Stimulated activated effector memory CD8-positive, alpha-beta T cell treated with anti-CD3 and anti-CD28 coated beads, Interleukin-12 subunit alpha, Interleukin-12 subunit beta, amount 100 ng/mL, for 72 hours (primary cell): ENCODE measurements around the gene ULK4.

Experiments
- ATAC-seq: fragments of 150-1000 bp; cut with Tn5 transposase; 2 replicates; pipeline ENCODE4 v1.10.0; 2021
- DNase-seq, 2 donors: peaks; one replicate each; pipeline ENCODE4 v3.0.0; 2021 to 2022; ENCODE audit warnings: low spot score in 2 of 2
- H3K27ac Mint-ChIP-seq: one replicate; pipeline ENCODE4 v1.8.0; 2022; ENCODE audit warnings: mild to moderate bottlenecking, mixed read lengths
- H3K36me3 Mint-ChIP-seq: one replicate; pipeline ENCODE4 v1.8.0; 2022; ENCODE audit warnings: mild to moderate bottlenecking, mixed read lengths
- H3K4me1 Mint-ChIP-seq: one replicate; pipeline ENCODE4 v1.8.0; 2022; ENCODE audit warnings: mixed read lengths
- H3K4me3 Mint-ChIP-seq: one replicate; pipeline ENCODE4 v1.8.0; 2022; ENCODE audit warnings: mild to moderate bottlenecking, mixed read lengths
- H3K9me3 Mint-ChIP-seq: one replicate; pipeline ENCODE4 v1.8.0; 2022; ENCODE audit warnings: mixed read lengths

Gene ULK4

DNA sequence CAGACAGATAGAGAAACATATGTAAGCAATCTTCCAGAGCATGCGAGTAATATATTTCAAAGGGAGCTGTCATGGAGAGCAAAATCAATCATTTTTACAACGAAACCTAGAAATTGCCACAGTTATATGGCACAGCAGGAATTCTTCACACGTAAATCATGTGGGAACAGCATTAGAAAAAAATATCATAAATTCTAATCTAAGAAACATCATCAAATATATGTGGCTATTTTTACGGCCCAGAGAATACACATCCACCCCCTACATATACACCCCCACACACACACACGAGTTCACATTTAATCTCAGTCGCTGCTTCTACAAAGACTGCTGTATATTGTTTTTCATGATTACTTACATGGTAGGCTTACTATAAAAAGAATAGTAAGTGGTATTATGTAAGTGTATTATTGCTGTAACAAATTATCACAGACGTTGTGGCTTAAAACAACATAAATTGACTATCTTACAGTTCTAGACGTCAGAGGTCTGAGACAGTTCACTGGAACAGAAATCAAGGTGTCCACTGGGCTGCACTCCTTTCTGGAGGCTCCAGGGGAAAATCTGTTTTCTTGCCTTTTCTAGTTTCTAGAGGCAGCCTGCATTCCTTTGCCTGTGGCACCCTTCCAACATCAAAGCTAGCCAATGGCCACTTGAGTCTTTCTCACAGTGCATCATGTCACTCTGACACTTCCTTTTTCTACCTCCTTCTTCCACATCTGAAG lies 363.3 kb downstream of the ULK4 start:
- Mint-ChIP-seq H3K4me1 (peaks cover 7% of the 10 kb centered on the region), H3K9me3 (no peaks in the 10 kb centered on the region), H3K27ac (no peak overlapping the region), H3K4me3 (no peak overlapping the region), H3K36me3 (no peaks in the 10 kb centered on the region)
- ATAC-seq (no peak), DNase-seq (no peak)

DNA sequence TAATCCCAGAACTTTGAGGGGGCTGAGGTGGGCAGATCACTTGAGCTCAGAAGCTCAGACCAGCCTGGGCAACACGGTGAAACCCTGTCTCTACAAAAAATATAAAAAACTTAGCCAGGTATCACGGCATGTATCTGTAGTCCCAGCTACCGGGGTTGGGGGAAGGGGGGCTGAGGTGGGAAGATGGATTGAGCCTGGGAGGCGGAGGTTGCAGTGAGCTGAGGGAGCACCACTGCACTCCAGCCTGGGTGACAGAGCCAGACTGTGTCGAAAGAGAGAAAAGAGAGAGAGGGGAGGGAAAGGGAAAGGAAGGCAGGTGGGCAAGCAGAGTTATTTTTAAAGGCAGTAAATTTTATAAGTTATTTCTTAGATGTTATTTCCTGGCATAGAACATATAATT lies 368.1 kb downstream of the ULK4 start:
- H3K36me3 Mint-ChIP-seq: no peaks in the 10 kb centered on the region

DNA sequence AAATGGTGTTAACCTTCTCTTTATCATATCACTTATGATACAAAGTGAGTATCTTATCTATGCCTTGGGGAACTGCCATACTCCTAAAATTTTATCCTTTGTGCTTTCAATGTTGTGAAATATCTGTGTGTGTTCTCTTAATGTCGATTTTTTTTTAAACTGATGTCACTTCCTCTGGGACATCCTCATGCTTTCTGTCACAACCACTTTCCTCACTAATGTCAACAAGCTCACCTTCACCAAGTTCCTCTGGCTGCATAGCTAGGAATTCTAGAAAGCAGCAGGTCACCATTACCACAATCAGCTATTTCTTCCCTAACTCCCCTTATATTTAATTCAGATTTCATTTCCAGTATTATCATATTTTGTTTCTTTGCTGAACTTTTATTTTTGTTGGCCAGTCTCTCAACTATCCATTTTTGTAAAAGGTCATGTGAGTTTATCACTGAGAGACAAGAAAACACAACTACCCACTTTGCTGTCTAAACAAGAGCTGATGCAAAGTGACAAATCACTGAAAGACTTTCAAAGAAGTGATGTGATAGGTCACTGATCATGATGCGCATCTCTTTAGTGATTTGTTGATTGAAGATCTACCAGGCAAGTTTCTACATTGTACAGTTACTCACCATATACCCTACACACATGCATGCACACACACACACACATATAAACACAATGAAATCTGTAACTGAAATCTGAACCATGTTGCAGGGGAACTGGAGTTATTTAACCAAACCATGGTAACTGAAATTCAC lies 369.0 kb downstream of the ULK4 start:
- H3K4me1 Mint-ChIP-seq: peaks cover 7% of the 10 kb centered on the region
- no peak overlapping the region for H3K27ac Mint-ChIP-seq
- no peak overlapping the region for H3K4me3 Mint-ChIP-seq
- DNase-seq (no peak), ATAC-seq (no peak)
- no peaks in the 10 kb centered on the region for H3K9me3 Mint-ChIP-seq
- H3K36me3 Mint-ChIP-seq: no peaks in the 10 kb centered on the region

More for the DNA sequence above, 368.1 kb downstream of the ULK4 start:
- no peak overlapping the region for H3K4me3 Mint-ChIP-seq
- no peak overlapping the region for H3K27ac Mint-ChIP-seq
- no peak for DNase-seq
- no peaks in the 10 kb centered on the region for H3K9me3 Mint-ChIP-seq
- H3K4me1 Mint-ChIP-seq: peaks cover 7% of the 10 kb centered on the region
- no peak for ATAC-seq

DNA sequence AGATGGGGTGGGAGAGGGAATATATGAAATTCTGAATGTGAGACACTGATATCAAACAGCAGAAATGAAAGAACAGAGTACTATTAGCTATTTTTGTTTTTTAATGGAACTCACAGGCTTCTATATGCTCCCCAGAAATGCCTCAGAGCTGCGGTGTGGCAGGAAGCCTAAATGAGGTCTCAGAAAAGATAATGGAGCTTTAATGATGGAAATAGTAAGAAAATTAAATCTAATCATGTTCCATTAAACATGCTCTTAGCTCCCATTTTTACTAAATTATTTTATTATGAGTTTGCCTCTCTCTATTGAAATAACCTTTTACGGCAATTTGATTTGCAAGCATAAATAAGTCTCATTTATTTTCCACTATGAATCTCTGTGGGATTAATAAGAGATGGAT lies 378.9 kb downstream of the ULK4 start:
- Mint-ChIP-seq H3K27ac (no peak overlapping the region), H3K9me3 (no peaks in the 10 kb centered on the region), H3K4me1 (no peaks in the 10 kb centered on the region), H3K4me3 (no peak overlapping the region), H3K36me3 (no peaks in the 10 kb centered on the region)
- DNase-seq (no peak), ATAC-seq (no peak)

DNA sequence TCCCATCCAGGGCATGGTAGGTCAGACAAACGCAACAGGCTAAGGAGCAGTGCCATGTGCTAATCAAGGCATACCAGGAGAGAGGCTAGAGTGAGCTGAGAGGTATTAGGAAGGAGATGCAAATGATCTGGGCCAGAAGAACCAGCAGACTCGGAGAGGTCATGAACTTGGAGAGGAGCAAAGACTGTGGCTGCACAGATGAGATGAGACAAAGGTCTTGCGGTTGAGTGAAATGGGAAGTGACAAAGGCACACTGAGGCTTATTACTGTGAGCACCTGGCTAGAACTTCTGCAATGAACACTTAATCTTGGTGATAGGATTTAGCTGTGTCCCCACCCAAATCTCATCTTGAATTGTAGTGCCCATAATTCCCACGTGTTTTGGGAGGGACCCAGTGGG lies 380.2 kb downstream of the ULK4 start:
- no peak overlapping the region for H3K27ac Mint-ChIP-seq
- H3K4me1 Mint-ChIP-seq: no peaks in the 10 kb centered on the region
- ATAC-seq: no peak
- no peaks in the 10 kb centered on the region for H3K36me3 Mint-ChIP-seq
- no peak for DNase-seq
- no peaks in the 10 kb centered on the region for H3K9me3 Mint-ChIP-seq
- H3K4me3 Mint-ChIP-seq: no peak overlapping the region

DNA sequence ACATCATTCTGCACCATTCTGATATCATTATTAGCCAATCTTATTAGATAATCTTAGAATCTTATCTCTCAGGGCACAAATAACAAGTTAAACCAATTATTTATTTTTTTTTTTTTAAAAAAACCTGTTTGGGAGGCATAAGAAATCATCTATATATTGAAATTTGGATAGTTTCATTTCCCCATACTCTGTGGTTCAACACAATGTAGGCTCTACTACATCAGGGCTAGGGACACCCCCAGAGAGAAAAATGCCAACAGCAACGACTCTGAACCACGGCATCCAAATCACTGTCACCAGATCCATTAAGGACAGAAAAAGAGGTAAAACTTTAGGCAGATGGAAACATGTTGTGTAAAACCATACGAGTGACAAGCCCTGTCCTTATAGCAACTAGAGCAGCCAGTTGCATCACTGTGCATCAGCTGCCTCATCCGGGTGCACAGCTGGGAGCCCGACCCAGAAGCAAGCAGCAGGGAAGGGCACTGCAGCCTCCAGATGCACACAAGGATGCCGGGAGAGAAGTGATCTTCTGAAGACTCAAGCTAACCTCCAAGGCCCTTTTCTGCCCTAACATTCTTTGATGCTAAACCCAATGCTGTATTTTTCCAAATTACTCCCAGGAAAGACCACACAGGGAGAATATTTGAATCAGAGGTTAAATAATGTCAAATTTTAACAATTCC lies 381.5 kb downstream of the ULK4 start:
- Mint-ChIP-seq H3K36me3 (no peaks in the 10 kb centered on the region), H3K4me3 (no peak overlapping the region), H3K9me3 (no peaks in the 10 kb centered on the region), H3K4me1 (no peaks in the 10 kb centered on the region), H3K27ac (no peak overlapping the region)
- ATAC-seq (no peak), DNase-seq (no peak)

DNA sequence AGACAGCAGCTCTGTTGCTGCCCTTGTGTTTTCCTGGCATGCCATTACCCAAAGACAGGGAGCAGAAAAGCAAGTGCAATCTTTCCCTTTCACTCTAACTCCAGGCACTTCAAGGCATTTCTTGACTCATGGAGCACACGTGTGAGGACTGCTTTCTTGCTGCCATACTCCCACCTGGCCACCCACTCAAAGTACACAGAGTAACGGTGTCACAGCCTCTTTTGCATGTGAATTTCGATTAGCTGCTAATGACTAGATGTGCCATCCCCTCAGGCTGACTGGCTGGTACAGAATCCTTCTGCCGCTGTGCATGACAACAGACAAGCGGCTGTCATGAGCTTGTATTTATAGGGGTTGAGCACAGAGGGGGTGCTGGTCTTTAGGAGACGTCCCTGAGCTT lies 382.0 kb downstream of the ULK4 start:
- ATAC-seq: no peak
- no peaks in the 10 kb centered on the region for H3K9me3 Mint-ChIP-seq
- H3K27ac Mint-ChIP-seq: no peak overlapping the region
- H3K4me3 Mint-ChIP-seq: no peak overlapping the region
- H3K4me1 Mint-ChIP-seq: no peaks in the 10 kb centered on the region
- DNase-seq: no peak
- H3K36me3 Mint-ChIP-seq: no peaks in the 10 kb centered on the region

DNA sequence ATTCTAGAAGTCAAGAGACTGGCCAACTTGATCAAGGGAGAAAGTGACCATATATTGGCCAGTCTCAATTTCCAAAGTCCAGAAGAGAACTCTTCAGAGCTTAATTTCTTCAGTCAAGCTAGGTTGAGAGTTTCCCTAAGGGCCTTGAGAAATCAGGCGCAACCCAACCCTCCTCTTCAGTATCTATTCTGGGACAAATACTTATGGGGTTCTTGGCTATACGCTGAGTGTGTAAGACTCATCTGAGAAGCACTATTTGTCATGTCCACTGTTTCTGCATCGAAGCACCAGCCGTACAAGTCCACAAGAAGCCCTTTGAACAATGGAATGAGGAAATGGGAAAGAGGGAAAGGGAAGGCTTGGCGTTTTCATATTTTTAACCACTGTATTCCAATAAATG lies 383.1 kb downstream of the ULK4 start:
- Mint-ChIP-seq H3K27ac (no peak overlapping the region), H3K4me3 (no peak overlapping the region), H3K9me3 (no peaks in the 10 kb centered on the region), H3K4me1 (peaks cover 6% of the 10 kb centered on the region), H3K36me3 (no peaks in the 10 kb centered on the region)
- DNase-seq (no peak), ATAC-seq (no peak)

DNA sequence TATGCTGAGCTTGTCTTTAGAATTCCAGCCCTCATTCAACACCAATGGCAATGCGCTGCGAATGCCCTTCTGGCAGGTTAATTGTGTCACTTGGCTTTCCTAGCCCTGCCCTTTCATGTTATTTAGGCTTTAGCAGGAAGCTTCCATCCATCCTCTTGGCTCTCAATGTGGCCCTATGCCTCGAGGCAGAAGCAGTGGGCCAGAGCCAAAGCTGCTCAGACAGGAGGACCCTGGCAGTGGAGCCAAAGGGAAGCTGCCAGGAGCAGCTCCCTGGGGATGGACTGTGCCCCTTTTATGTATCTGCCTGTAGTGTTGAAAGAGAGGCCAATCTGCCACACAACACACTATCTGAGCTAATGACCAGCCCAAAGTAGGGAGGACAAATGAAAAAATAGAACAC lies 386.2 kb downstream of the ULK4 start:
- H3K36me3 Mint-ChIP-seq: no peaks in the 10 kb centered on the region
- DNase-seq (no peak), ATAC-seq (no peak)
- H3K27ac Mint-ChIP-seq: no peak overlapping the region
- H3K9me3 Mint-ChIP-seq: no peaks in the 10 kb centered on the region
- H3K4me3 Mint-ChIP-seq: no peak overlapping the region
- peaks cover 6% of the 10 kb centered on the region for H3K4me1 Mint-ChIP-seq

DNA sequence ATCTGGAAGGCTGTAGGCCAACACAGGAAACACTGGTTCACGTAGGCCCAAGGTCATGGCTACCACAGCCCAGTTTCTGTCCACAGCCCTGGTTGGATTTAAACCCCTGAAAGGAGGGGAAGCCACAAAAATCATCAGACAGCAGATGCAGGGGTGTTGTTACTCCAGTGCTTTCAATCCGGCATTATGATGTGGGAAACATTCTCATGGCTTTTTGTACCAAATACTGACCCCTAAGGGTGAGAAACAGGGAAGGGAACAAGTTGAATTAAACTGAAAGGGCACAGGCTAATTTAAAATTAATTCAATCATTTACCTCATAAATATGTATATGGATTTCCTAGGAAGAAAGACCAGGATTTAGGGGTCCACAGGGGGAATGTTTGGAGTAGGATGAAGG lies 387.0 kb downstream of the ULK4 start:
- Mint-ChIP-seq H3K9me3 (no peaks in the 10 kb centered on the region), H3K4me3 (no peak overlapping the region), H3K36me3 (no peaks in the 10 kb centered on the region), H3K4me1 (peaks cover 6% of the 10 kb centered on the region), H3K27ac (no peak overlapping the region)
- ATAC-seq (no peak), DNase-seq (no peak)

DNA sequence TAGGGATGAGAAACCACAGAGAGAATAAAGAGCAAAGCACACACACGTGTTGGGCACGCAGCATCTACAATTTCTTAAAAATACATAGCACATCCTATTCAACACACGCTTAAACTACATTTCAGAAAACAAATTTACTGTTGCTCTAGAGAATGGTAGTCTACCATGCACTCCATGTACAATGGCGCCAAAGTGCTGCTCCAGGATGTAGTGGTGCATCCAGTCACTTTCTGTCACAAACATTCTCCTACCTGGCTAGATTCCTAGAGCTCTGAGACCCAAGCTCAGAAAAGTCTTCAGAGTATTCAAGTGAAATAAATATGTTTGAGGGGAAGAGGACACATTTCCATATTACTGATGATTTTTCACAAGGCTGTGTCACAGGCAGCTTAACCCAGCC lies 388.3 kb downstream of the ULK4 start:
- Mint-ChIP-seq H3K4me1 (peaks cover 6% of the 10 kb centered on the region), H3K27ac (no peak overlapping the region)

DNA sequence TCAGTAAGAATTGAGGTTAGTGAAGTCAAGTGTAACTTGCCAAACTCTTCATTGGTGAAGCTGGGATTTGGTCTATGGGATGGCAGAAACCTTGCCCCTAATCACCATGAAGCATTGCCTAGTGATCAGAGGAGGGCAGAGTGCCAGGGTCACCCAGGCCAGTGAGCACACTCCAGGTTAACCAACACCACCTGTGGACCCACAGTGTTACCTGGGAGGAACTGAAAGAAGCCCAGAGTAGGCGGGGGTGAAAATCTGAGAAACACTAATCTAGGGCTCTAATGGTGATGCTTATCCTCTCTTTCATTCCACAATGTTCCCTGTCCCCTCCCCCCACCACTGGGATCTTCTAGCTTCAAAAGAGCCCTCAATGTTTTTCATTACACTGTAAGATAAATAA lies 389.8 kb downstream of the ULK4 start:
- no peak for DNase-seq
- Mint-ChIP-seq H3K4me3 (no peak overlapping the region), H3K9me3 (no peaks in the 10 kb centered on the region), H3K36me3 (no peaks in the 10 kb centered on the region), H3K27ac (no peak overlapping the region), H3K4me1 (peaks cover 6% of the 10 kb centered on the region)
- no peak for ATAC-seq

More for the DNA sequence above, 388.3 kb downstream of the ULK4 start:
- no peak for DNase-seq
- no peaks in the 10 kb centered on the region for H3K36me3 Mint-ChIP-seq
- no peak for ATAC-seq
- no peak overlapping the region for H3K4me3 Mint-ChIP-seq
- H3K9me3 Mint-ChIP-seq: no peaks in the 10 kb centered on the region

DNA sequence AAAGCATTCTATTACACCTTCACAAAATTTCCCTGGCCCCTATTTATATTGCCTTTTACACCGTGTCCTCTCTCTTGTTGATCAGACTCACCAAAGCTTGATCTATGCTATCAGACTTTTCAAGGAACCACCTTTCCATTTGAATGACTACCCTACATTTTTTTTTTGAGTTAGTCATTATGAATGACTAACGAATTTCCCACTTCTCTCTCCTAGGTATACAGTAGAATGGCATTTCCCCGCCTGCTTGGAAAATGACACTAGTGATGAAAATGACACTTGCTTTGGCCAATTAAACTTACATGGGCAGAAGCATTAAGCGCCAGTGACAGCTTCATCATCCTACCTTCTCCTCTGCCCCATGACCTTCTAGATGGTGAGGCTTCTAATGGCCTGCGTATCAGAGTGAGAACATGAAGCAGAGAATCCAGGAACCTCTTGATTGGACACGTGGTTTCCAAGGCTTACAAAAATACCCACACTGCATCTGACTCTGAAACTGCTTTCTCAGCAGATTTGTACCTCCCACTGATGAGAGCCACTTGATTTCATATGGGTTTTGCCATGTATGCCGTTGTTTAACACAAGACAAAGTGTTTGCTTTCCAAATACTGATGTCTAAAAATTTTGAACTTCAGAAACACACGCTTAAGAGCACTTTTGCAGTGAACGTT lies 392.1 kb downstream of the ULK4 start:
- Mint-ChIP-seq H3K36me3 (no peaks in the 10 kb centered on the region), H3K4me1 (peaks cover 6% of the 10 kb centered on the region), H3K27ac (no peak overlapping the region), H3K4me3 (no peak overlapping the region), H3K9me3 (no peaks in the 10 kb centered on the region)
- no peak for ATAC-seq
- no peak for DNase-seq

DNA sequence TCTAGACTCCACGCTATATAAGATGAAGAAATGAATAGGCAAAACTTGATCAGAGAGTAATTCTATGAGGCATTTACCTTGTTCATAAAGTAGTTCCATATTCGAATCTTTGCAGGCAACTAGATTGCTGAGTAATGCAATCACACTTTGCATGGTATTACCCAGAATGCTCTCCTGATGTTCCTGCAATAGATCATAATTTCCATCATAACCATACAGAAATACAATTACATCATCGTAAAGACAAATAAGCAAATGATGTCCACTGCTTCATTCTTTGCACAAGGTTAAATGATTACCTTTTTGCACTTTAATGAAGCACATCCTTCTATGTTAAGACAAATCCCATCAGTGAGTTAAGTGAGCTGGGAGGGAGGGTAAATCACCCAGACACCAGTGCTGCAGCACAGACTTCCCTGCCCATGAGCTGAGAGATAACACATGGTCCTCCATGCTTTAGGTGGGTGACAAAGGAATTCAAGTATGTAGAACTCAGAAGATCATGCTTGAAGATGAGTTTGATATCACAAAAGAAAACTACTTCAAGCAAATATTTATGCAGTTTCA lies 395.9 kb downstream of the ULK4 start:
- Mint-ChIP-seq H3K4me3 (no peak overlapping the region), H3K27ac (no peak overlapping the region)
- ATAC-seq: no peak

DNA sequence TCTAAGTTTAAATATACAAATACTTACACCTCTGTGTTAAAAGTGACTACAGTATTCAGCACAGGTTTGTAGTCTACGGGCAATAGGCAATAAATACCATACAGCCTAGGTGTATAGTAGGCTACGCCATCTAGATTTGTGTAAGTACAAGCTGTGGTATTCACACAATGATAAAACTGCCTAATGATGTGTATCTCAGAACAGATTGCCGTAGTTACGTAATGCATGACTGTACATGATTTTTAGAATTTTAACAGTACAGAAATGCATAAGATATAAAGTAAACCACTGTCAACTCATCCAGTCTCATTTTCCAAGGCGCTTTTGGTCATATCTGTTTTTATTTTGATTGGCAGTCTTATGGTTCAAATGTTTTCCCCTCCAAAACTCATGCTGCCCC lies 396.9 kb downstream of the ULK4 start:
- no peak overlapping the region for H3K27ac Mint-ChIP-seq
- H3K9me3 Mint-ChIP-seq: peaks cover 4% of the 10 kb centered on the region
- no peak for DNase-seq
- H3K4me1 Mint-ChIP-seq: no peaks in the 10 kb centered on the region
- no peak for ATAC-seq
- no peaks in the 10 kb centered on the region for H3K36me3 Mint-ChIP-seq
- no peak overlapping the region for H3K4me3 Mint-ChIP-seq

More for the DNA sequence above, 395.9 kb downstream of the ULK4 start:
- H3K36me3 Mint-ChIP-seq: no peaks in the 10 kb centered on the region
- peaks cover 4% of the 10 kb centered on the region for H3K9me3 Mint-ChIP-seq
- DNase-seq: no peak
- no peaks in the 10 kb centered on the region for H3K4me1 Mint-ChIP-seq
